NCI-H1436 treated with DMSO at 0.1 percent for 48 hours (cell line): ENCODE results near the gene LRIG1.
A peak's percentile ranks its signal among the peaks of the same experiment; 100 is the strongest.
"Not testable (repeated sequence)": the region's sequence is repeated elsewhere in the genome, so short reads cannot be mapped to it uniquely, and the experiment has no call there.

Source experiments
- DNase-seq: peaks from one replicate; lab custom pipeline; 2025; lab: John Stamatoyannopoulos, UW

Gene LRIG1

DNA sequence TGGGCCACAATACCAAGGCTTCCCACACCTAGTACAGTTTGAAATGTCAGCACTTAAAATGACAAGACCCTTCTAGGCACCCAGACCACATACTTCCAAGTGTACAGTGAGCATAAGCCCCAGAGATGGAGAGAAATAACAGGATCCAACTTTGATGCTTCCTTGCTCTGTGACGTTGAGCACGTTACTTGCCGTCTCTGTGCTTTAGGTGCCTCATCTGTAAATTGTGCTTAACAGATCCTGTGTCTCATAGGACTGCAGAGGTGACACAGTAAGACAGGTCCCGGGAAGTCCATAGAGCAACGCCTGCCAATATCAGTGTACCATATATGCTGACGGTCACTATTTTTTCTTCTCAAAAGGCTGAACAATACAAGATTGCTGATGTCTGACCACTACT is 59.1 kb downstream of the LRIG1 start:
- DNase-seq = no peak

- DNase-seq = no peak
These were observed 59.7 kb downstream of the LRIG1 start for GRCh38 chr3:66441129-66441528.

DNA sequence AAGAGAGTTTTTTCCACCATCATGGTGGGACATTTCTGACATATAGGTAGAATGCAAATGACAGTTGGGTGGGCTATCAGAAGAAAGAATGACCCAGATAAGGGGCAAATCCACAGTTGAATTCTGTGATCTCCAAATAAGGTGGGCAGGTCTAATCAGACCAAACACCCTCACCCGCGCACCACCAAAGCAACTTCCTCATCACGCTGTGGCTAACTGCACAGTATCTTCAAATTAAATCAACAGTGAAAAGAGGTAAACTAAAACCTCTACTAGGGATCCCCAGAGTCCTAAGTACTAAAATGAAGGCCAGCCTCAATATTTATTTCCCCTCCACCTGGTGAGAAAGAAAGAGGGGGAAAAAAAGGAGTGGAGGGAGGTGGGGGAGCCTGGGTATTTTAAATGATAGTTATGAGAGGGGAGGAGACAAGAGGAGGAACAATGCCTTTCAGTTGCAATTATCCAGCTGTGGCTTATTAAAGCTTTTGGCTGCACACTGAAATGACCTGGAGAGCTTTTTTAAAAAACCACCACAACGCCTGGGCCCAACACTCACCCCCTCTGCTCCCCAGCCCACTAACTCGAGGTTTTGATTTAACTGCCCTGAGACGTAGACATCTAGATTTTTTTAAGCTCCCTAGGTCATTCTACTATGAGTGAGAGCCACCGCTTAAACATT is 61.0 kb downstream of the LRIG1 start:
- peak; percentile 42 for DNase-seq

- DNase-seq = no peak
These were observed 62.8 kb downstream of the LRIG1 start for GRCh38 chr3:66438046-66438445.

- no peak for DNase-seq
These were observed 63.4 kb downstream of the LRIG1 start for GRCh38 chr3:66437341-66437929.

- DNase-seq = no peak
These were observed 64.8 kb downstream of the LRIG1 start for GRCh38 chr3:66435989-66436388.

DNA sequence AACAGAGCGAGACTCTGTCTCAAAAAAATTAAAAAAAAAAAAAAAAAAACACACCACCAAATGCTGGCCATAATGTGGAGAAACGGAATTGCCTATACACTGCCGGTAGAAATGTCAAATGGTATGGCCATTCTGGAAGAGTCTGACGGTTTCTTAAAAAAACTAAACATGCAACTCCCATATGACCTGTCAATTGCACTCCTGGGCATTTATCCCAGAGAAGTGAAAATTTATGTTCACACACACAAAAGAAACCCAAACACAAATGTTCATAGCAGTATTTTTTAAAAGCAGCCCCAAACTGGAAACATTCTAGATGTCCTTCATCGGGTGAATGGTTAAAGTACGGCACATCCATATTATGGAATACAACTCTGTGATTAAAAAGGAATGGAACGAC is 66.1 kb downstream of the LRIG1 start:
- DNase-seq = no peak

DNA sequence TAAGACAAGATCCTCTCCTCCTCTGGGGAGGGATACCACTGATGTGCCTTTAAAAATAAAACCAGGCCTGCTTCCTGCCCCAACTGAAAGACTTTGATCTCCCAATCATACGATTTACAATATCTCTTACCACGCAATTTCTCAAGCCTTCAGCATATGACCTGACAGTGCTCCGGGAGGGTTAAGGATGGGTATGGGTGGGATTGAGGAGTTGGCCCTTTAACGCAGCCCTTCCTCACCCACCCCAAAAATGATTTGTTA is 67.4 kb downstream of the LRIG1 start:
- no peak for DNase-seq

DNA sequence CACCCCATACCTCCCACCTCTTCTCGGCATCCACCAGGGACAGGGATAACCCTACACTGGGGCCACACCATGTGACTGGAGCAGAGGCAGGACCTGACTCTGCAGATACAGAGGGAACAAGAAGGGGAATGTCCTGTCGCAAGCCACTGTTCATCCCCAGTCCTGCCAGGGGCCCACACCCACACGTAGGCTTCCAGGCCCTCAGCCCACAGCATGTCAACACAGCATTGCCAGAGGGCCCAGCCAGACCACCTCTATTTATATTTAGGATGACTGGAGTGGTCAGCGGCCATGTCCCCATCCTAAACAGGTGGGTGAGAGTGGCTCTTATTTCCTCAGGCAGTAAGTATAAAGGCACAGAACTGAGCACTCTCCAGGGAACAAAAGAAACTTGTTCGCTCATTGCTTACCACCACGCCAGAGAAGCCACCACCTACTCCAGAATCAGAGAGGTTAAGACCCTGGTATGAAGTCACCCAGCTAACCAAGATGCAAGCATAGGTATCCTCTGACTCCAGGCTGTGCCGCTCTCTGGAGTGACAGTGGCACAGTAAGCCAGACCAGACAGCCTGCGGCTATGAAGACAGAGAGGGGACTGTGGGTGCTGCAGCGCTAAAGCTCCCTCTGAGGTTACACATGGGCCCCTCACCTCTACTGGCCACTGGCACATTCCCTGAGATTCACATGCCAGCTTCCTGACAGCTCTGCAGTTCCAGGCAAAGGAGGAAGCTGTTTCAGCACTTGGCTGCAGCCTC is 67.9 kb downstream of the LRIG1 start:
- DNase-seq = no peak

- no peak for DNase-seq
These were observed 68.6 kb downstream of the LRIG1 start for GRCh38 chr3:66432041-66432766.

- DNase-seq = no peak
These were observed 69.3 kb downstream of the LRIG1 start for GRCh38 chr3:66431494-66431893.

DNA sequence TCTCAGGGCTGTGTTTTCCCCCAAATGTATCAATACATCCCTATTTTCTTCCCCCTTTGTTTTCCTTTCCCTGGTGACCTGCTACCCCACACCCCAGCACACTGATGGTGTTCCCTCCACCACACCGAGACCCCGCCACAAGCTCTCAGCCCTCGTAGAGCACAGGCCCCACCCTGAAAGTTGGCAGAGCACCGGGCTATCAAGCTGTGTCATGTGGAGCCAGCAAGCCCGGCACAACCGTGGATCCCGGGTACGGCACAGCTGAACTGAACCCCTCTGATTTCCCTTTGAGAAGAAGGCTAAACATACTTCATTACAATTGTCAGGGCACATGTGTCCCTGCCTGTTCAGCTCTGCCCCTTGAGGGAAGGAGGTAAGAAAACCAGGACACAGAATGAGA is 69.9 kb downstream of the LRIG1 start:
- DNase-seq = no peak

GRCh38 chr3:66428733-66429132 is 72.1 kb downstream of the LRIG1 start:
- DNase-seq = peak; percentile 19

GRCh38 chr3:66427951-66428474 is 72.8 kb downstream of the LRIG1 start:
- DNase-seq = no peak

GRCh38 chr3:66427352-66427751 is 73.5 kb downstream of the LRIG1 start:
- DNase-seq = no peak

DNA sequence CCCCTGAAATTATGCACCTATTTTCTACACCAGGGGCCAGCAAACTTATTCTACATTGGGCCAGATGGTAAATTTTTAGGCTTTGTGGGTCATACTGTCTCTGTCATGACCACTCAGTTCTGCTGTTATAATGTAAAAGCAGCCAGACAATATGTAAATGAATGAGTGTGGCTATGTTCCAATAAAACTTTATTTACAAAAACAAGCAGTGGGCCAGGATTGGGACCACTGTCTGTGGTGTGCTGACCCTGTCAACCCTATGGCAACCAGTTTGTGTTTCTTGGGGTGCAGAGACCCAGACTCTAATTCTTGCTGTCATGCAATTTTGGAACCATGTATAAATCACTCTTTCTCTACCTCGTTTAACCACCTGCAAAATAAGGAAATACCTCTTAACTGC is 74.7 kb downstream of the LRIG1 start:
- DNase-seq = no peak

- no peak for DNase-seq
These were observed 75.2 kb downstream of the LRIG1 start for GRCh38 chr3:66425576-66426114.

GRCh38 chr3:66425032-66425431 is 75.8 kb downstream of the LRIG1 start:
- DNase-seq = no peak

DNA sequence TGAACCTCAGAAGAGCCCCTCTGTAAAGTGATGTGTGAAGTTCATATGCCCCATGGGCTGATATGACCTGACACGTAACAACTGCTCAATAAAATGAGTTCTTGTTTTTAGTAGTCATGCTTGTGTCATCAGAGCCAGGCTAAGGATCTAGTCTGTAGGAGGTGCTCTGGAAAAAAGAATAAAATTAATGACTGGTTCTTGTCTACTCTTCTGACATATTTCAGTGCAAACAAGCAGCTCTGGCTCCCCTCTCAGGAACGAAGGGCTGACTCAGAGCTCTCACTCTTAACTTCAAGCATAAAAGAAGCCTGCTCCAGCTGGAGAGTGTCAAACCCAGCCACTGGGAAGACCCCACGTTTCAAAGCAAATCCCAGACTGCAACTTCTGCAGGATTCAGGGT is 77.0 kb downstream of the LRIG1 start:
- no peak for DNase-seq

DNA sequence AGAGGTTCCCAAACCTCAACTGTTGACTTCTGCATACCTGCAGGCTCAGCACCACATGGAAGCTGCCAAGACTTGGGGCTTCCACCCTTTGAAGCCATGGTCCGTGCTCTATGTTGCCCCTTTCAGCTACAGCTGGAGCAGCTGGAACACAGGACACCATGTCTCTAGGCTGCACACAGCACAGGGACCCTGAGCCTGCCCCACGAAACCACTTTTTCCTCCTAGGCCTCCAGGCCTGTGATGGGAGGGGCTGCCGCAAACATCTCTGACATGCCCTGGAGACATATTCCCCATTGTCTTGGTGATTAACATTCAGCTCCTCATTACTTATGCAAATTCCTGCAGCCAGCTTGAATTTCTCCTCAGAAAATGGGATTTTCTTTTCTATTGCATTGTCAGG is 78.9 kb downstream of the LRIG1 start:
- DNase-seq = not testable (repeated sequence)

- not testable (repeated sequence) for DNase-seq
These were observed 79.7 kb downstream of the LRIG1 start for GRCh38 chr3:66421144-66421543.

- no peak for DNase-seq
These were observed 81.8 kb downstream of the LRIG1 start for GRCh38 chr3:66419036-66419435.
